Neuron (in vitro differentiated cells): ENCODE measurements around the gene TMEM100.
"Not testable (repeated sequence)": the region's sequence is repeated elsewhere in the genome, so short reads cannot be mapped to it uniquely, and the experiment has no call there.

Experiments
- H2AFZ ChIP-seq: one replicate; pipeline ENCODE4 v1.6.1; 2013; ENCODE audit warnings: low read depth, mild to moderate bottlenecking, inconsistent platforms, low read length, moderate library complexity
- H3K27me3 ChIP-seq: one replicate; pipeline ENCODE4 v1.6.1; 2013; ENCODE audit warnings: low read length; ENCODE audit not compliant: insufficient read depth
- H3K36me3 ChIP-seq: one replicate; pipeline ENCODE4 v1.6.1; 2013; ENCODE audit warnings: low read length; ENCODE audit not compliant: insufficient read depth
- H3K4me1 ChIP-seq: one replicate; pipeline ENCODE4 v1.6.1; 2013; ENCODE audit warnings: low read length; ENCODE audit not compliant: insufficient read depth
- H3K4me3 ChIP-seq: 2 replicates; pipeline ENCODE4 v1.5.1; 2013; ENCODE audit warnings: mild to moderate bottlenecking, low read length, moderate library complexity
- H3K9me3 ChIP-seq: one replicate; pipeline ENCODE4 v1.6.1; 2013; ENCODE audit warnings: low read length

The TMEM100 gene

DNA sequence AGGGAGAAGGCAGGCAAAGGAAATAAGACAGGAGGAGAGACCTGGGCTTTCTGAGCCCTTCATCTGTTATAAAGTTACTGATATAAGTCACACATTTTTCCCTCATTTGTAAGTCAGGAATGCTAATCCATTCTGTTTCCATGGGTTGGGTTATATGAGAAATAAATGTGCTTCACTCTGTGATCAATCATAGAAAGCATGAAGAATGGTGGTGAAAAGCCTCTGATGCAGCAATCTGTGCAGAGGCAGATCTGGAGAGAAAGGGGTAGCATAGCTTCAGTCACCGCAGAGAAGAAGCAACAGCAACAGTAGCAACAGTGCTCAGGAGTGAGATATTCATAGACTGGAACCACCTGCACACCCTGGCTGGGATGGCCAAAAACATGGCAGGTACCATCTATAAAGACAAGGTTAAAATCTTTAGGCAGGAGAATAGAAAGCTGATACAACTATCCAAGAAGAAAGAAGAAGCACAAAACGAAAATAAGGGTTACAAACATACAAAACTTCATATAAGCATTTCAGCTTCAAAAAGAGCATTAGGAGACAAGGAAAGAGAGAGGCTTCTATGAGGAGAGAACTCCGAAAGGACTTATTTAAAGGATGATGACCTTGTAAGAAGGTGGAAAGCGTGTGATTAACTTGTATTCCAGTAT lies 41.9 kb downstream of the TMEM100 start:
- Histone ChIP-seq H2AFZ (no peak overlapping the region), H3K4me3 (no peak overlapping the region), H3K9me3 (no peaks in the 10 kb centered on the region), H3K27me3 (no peaks in the 10 kb centered on the region), H3K4me1 (no peaks in the 10 kb centered on the region), H3K36me3 (no peaks in the 10 kb centered on the region)

DNA sequence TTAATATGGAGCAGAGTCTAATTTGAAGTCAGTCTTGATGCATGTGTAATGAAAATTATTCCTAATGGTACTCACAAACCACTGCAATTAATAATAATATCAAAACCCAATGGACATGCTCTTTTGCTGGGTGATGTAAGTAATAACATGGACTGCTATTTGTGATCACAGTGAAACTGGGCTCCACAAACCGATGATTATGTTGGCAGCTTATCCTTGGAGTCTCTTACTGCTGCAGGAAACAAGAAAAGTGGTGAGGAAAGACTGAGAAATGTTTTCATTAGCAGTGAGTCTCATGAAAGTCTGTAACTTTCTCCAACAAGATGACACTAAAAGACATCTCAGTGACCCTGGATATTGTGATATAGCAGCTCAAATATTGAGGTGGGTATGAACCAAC lies 45.2 kb downstream of the TMEM100 start:
- Histone ChIP-seq H3K36me3 (no peaks in the 10 kb centered on the region), H3K9me3 (no peaks in the 10 kb centered on the region), H3K4me1 (no peaks in the 10 kb centered on the region), H3K4me3 (no peak overlapping the region), H2AFZ (no peak overlapping the region), H3K27me3 (no peaks in the 10 kb centered on the region)

DNA sequence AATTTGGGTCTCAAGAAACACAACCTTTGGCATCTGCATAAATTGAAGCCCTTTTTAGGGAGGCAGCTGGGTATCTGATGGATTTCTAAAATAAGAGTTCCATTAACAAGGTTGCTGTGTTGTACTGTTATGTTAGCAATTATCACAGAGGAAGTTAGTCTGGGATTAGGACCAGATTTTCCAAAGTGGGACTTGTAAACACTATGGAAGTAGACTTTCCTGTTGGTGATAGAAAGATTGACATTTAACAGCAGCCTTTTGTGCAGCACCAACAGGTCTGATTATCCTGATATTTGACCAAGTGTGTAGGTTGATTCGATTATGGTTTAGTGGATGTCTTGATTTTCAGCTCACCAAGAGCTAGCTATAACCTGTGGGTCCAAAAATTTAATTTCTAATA lies 46.4 kb downstream of the TMEM100 start:
- H3K27me3 ChIP-seq: no peaks in the 10 kb centered on the region
- H2AFZ ChIP-seq: no peak overlapping the region
- H3K36me3 ChIP-seq: no peaks in the 10 kb centered on the region
- H3K9me3 ChIP-seq: no peaks in the 10 kb centered on the region
- H3K4me3 ChIP-seq: no peak overlapping the region
- H3K4me1 ChIP-seq: no peaks in the 10 kb centered on the region

DNA sequence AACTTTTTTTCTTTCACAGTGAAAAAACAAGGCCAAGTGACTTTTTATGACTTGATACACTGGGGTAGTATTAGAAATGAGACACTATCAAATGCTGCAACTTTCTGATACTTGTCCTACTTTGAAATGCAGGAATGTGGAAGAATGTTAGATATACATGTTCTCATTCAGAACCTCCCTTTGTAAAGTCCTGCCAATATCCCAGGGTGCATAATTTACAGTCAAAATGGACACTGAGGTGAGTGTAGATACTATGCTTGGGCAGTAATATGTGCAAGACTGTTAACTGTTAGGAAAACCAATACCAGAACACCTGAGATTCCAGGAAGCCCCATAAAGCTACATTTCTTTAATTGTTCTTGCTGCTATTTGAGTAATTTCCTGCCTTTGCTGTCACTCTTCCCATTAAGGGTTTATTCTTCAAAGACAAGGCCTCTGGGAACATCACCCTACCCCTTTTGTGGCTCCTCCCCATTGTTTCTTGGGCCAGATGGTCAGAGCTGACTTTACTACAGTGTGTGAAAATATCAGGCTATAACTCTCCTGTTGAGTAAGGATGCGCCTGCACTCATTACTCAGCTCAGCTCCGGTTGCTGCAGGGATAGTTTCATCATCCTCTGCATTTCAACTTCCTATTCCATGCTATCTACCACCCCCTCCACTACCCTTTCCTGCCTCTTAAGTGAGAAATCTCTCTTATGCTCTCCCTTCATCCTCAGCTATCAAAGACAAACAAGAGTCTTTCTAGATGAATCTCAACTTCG lies 48.7 kb downstream of the TMEM100 start:
- no peak overlapping the region for H3K4me3 ChIP-seq
- H3K36me3 ChIP-seq: no peaks in the 10 kb centered on the region
- no peak overlapping the region for H2AFZ ChIP-seq
- H3K4me1 ChIP-seq: peaks cover 2% of the 10 kb centered on the region
- no peaks in the 10 kb centered on the region for H3K27me3 ChIP-seq
- H3K9me3 ChIP-seq: no peaks in the 10 kb centered on the region

DNA sequence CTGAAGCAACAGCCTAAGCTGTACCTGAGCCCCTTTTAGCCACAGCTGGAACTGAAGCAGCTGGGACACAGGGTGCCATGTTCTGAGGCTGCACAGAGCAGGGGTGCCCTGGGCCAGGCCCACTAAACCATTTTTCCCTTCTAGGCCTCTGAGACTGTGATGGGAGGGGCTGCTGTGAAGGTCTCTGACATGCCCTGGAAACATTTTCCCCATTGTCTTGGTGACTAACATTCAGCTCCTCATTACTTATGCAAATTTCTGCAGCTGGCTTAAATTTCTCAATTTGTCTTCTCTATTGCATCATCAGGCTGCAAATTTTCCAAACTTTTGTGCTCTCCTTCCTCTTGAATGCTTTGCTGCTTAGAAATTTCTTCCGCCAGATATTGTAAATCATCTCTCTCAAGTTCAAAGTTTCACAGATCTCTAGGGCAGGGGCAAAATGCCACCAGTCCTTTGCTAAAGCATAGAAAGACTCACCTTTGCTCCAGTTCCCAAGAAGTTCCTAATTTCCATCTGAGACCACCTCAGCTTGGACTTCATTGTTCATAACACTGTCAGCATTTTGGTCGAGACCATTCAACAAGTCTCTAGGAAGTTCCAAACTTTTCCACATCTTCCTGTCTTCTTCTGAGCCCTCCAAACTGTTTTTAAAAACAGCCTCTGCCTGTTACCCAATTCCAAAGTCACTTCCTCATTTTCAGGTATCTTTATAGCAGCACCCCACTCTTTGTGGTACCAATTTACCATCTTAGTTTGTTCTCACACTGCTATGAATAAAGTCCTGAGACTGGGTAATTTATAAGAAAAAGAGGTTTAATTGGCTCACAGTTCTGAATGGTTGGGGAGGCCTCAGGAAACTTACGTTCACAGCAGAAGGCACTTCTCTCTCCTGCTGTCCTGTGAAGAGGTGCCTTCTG lies 49.8 kb downstream of the TMEM100 start:
- Histone ChIP-seq H3K4me3 (no peak overlapping the region), H2AFZ (no peak overlapping the region), H3K36me3 (no peaks in the 10 kb centered on the region), H3K4me1 (peaks cover 9% of the 10 kb centered on the region), H3K27me3 (no peaks in the 10 kb centered on the region), H3K9me3 (no peaks in the 10 kb centered on the region)

DNA sequence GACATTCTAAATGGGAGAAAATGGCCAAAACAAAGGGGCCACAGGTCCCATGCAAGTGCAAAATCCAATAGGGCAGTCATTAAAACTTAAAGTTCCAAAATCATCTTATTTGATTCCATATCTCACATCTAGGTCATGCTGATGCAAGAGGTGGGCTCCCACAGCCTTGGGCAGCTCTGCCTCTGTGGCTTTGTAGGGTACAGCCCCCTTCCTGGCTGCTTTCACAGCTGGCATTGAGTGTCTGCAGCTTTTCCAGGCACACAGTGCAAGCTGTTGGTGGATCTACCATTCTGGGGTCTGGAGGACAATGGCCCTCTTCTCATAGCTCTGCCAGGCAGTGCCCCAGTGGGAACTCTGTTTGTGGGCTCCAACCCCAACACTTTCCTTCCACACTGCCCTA lies 50.7 kb downstream of the TMEM100 start:
- H2AFZ ChIP-seq, H3K9me3 ChIP-seq: not testable (repeated sequence)

More for the DNA sequence above, 50.7 kb downstream of the TMEM100 start:
- H3K27me3 ChIP-seq, H3K4me3 ChIP-seq, H3K4me1 ChIP-seq, H3K36me3 ChIP-seq: not testable (repeated sequence)
